Measurements from ENCODE around the gene VWCE. TPM values are rescaled to one million over a fixed set of nuclear protein-coding genes. Genes with fewer than 3 reads are reported as not detected.

The VWCE gene
- total RNA-seq, 1 donor from 2014 or later = 19.2 TPM

GRCh38 chr11:61287338-61287977, 7.7 kb downstream of the VWCE start:
- H3K9me3 ChIP-seq = no peaks in the 10 kb centered on the region
- no peaks in the 10 kb centered on the region for H3K27me3 ChIP-seq
- no peak for TF ChIP-seq CTCF (IDR thresholded peaks at IDR 0.05)
- DNase-seq (ENCODE audit: low spot score in 2 of 2) = no peak
- intact Hi-C loops (cut with DNase I) = no loop called here
- H3K4me3 ChIP-seq = no peak overlapping the region
- no peak overlapping the region for H3K27ac ChIP-seq
- no peaks in the 10 kb centered on the region for H3K36me3 ChIP-seq
- H3K4me1 ChIP-seq = no peaks in the 10 kb centered on the region

GRCh38 chr11:61283613-61284012, 11.5 kb downstream of the VWCE start:
- DNase-seq (ENCODE audit: low spot score in 2 of 2) = no peak
- TF ChIP-seq CTCF (IDR thresholded peaks at IDR 0.05) = no peak
- Histone ChIP-seq H3K27me3 (no peaks in the 10 kb centered on the region), H3K9me3 (no peaks in the 10 kb centered on the region), H3K27ac (no peak overlapping the region), H3K4me1 (no peaks in the 10 kb centered on the region), H3K36me3 (peaks cover 0 to 4% of the 10 kb centered on the region in 2 donors), H3K4me3 (no peak overlapping the region)
- intact Hi-C loops (cut with DNase I) = no loop called here

- no peak for DNase-seq (ENCODE audit: low spot score in 2 of 2)
- no peak overlapping the region for H3K4me3 ChIP-seq
- H3K4me1 ChIP-seq = no peaks in the 10 kb centered on the region
- H3K36me3 ChIP-seq = peaks cover 0 to 4% of the 10 kb centered on the region in 2 donors
- no peaks in the 10 kb centered on the region for H3K9me3 ChIP-seq
- TF ChIP-seq CTCF (IDR thresholded peaks at IDR 0.05) = no peak
- no peak overlapping the region for H3K27ac ChIP-seq
- H3K27me3 ChIP-seq = no peaks in the 10 kb centered on the region
- intact Hi-C loops (cut with DNase I) = no loop called here
Measured at GRCh38 chr11:61281581-61282250, 13.4 kb downstream of the VWCE start.

- DNase-seq (ENCODE audit: low spot score in 2 of 2) = no peak
- Histone ChIP-seq H3K9me3 (no peaks in the 10 kb centered on the region), H3K4me1 (no peaks in the 10 kb centered on the region), H3K4me3 (no peak overlapping the region), H3K36me3 (peaks cover 0 to 4% of the 10 kb centered on the region in 2 donors), H3K27me3 (no peaks in the 10 kb centered on the region), H3K27ac (no peak overlapping the region)
- TF ChIP-seq CTCF (IDR thresholded peaks at IDR 0.05) = no peak
- intact Hi-C loops (cut with DNase I) = no loop called here
Measured at GRCh38 chr11:61280883-61281580, 14.1 kb downstream of the VWCE start.

- no peak for TF ChIP-seq CTCF (IDR thresholded peaks at IDR 0.05)
- Histone ChIP-seq H3K9me3 (no peaks in the 10 kb centered on the region), H3K27ac (no peak overlapping the region), H3K4me1 (no peaks in the 10 kb centered on the region), H3K4me3 (no peak overlapping the region), H3K27me3 (no peaks in the 10 kb centered on the region), H3K36me3 (peaks cover 0 to 4% of the 10 kb centered on the region in 2 donors)
- DNase-seq (ENCODE audit: low spot score in 2 of 2) = no peak
- intact Hi-C loops (cut with DNase I) = no loop called here
Measured at GRCh38 chr11:61279934-61280659, 15.0 kb downstream of the VWCE start.
